GM04504 (cell line): ENCODE measurements around the gene PRKAB2.
"Not testable (repeated sequence)": the region's sequence is repeated elsewhere in the genome, so short reads cannot be mapped to it uniquely, and the experiment has no call there.

ENCODE experiments used
- DNase-seq: peaks from one replicate; pipeline ENCODE4 v3.0.0-alpha.2; 2012; ENCODE audit warnings: low read depth

PRKAB2 gene

DNA sequence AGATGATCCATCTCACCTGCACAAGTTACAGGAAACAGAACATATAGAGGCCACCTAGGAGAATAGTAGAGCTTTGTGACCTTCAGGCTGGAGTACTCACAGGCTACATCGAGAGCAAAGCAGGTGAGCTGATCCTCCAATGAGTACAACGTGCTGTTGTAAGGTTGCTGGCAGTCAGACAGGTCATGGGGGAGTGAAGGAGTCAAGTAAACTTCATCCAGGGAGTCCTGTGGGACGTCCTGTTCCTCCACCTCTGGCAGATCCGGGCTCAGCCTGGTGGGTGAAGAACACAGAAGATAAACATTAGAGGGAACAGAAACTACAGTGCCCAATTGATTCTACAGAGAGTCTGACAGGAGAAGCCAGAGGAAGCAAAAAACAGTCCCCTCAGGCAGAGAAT, 62.5 kb downstream of the PRKAB2 start:
- DNase-seq = no peak

DNA sequence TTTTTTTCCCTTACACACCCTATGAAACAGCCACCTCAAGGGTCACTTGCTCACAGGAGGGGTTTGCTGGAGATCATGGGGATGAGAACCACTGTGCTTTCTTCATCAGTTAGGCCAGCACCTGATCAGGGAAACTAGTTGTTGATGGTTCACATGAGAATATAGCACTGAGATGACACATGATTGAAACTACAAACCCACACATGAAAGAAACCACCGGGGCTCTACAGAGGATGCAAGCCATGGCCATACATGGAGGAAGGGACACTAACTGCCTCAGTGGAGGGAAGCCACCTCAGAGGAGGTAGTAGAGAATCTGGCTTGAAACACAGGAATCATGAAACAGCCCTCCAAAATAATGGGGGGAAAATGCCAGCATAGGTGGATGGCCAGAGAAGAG, 63.2 kb downstream of the PRKAB2 start:
- DNase-seq = no peak

DNA sequence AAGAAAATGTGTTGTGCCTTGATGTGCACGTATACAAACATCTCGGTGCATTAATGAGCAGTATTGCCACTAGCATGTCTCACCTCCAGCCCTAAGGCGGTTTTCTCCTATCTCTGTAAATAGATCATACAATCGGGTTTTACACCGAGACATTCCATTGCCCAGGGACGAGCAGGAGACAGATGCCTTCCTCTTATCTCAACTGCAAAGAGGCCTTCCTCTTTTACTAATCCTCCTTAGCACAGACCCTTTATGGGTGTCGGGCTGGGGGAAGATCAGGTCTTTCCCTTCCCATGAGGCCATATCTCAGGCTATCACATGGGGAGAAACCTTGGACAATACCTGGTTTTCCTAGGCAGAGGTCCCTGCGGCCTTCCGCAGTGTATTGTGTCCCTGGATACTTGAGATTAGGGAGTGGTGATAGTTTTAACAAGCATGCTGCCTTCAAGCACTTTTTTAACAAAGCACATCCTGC, 65.8 kb downstream of the PRKAB2 start:
- not testable (repeated sequence) for DNase-seq

DNA sequence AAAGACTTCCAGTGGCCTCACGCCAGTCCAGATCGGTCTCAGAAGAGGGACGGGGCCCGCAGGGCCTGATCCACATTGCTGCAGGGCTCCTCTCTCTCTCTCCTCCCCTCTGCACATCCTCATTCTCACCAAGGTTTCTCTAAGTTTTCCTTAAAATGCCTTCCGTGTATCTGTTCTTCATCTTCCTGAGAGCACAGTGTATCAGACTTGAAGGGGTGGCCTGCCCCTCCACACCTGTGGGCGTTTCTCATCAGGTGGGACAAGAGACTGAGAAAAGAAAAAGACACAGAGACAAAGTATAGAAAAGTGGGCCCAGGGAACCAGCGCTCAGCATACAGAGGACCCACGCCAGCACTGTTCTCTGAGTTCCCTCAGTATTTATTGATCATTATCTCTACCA, 66.4 kb downstream of the PRKAB2 start:
- no peak for DNase-seq
